ENCODE results near the gene MRPL22. TPM values are rescaled to one million over a fixed set of nuclear protein-coding genes. Genes with fewer than 3 reads are reported as not detected.
"Not testable (repeated sequence)": the region's sequence is repeated elsewhere in the genome, so short reads cannot be mapped to it uniquely, and the experiment has no call there.

The MRPL22 gene
- total RNA-seq, 1 donor from 2014 or later: 26.2 TPM

GRCh38 chr5:154940375-154940771 lies 500 bp upstream of the MRPL22 start:
- DNase-seq (ENCODE audit: low spot score): no peak

GRCh38 chr5:154943527-154943926 lies 2.7 kb downstream of the MRPL22 start:
- DNase-seq (ENCODE audit: low spot score): no peak

GRCh38 chr5:154944716-154945115 lies 3.8 kb downstream of the MRPL22 start:
- no peak for DNase-seq (ENCODE audit: low spot score)

GRCh38 chr5:154945695-154946301 lies 4.9 kb downstream of the MRPL22 start:
- no peak for DNase-seq (ENCODE audit: low spot score)

- DNase-seq (ENCODE audit: low spot score): no peak
These were observed 6.9 kb downstream of the MRPL22 start for GRCh38 chr5:154947778-154948177.

GRCh38 chr5:154948313-154948712 lies 7.4 kb downstream of the MRPL22 start:
- no peak for DNase-seq (ENCODE audit: low spot score)

- DNase-seq (ENCODE audit: low spot score): no peak
These were observed 8.9 kb downstream of the MRPL22 start for GRCh38 chr5:154949781-154950180.

GRCh38 chr5:154956712-154957111 lies 15.8 kb downstream of the MRPL22 start:
- no peak for DNase-seq (ENCODE audit: low spot score)

GRCh38 chr5:154962494-154962893 lies 21.6 kb downstream of the MRPL22 start:
- no peak for DNase-seq (ENCODE audit: low spot score)

GRCh38 chr5:154966081-154966841 lies 25.4 kb downstream of the MRPL22 start:
- no peak for DNase-seq (ENCODE audit: low spot score)

GRCh38 chr5:154966874-154967273 lies 26.0 kb downstream of the MRPL22 start:
- no peak for DNase-seq (ENCODE audit: low spot score)

GRCh38 chr5:154967421-154968024 lies 26.6 kb downstream of the MRPL22 start:
- DNase-seq (ENCODE audit: low spot score): no peak

- no peak for DNase-seq (ENCODE audit: low spot score)
These were observed 28.1 kb downstream of the MRPL22 start for GRCh38 chr5:154968953-154969352.

- no peak for DNase-seq (ENCODE audit: low spot score)
These were observed 29.9 kb downstream of the MRPL22 start for GRCh38 chr5:154970759-154971158.

GRCh38 chr5:154971501-154971900 lies 30.6 kb downstream of the MRPL22 start:
- no peak for DNase-seq (ENCODE audit: low spot score)

GRCh38 chr5:154972476-154973080 lies 31.7 kb downstream of the MRPL22 start:
- DNase-seq (ENCODE audit: low spot score): peak; percentile 30

- not testable (repeated sequence) for DNase-seq (ENCODE audit: low spot score)
These were observed 35.2 kb downstream of the MRPL22 start for GRCh38 chr5:154976082-154976481.

GRCh38 chr5:154977409-154977808 lies 36.5 kb downstream of the MRPL22 start:
- no peak for DNase-seq (ENCODE audit: low spot score)

GRCh38 chr5:154978294-154978693 lies 37.4 kb downstream of the MRPL22 start:
- DNase-seq (ENCODE audit: low spot score): not testable (repeated sequence)

- DNase-seq (ENCODE audit: low spot score): no peak
These were observed 44.2 kb downstream of the MRPL22 start for GRCh38 chr5:154984946-154985516.

GRCh38 chr5:154986151-154986550 lies 45.3 kb downstream of the MRPL22 start:
- DNase-seq (ENCODE audit: low spot score): no peak

- no peak for DNase-seq (ENCODE audit: low spot score)
These were observed 48.8 kb downstream of the MRPL22 start for GRCh38 chr5:154989626-154990025.
